ENCODE results near the gene TEX2.
A peak's percentile ranks its signal among the peaks of the same experiment; 100 is the strongest.

TEX2 gene

DNA sequence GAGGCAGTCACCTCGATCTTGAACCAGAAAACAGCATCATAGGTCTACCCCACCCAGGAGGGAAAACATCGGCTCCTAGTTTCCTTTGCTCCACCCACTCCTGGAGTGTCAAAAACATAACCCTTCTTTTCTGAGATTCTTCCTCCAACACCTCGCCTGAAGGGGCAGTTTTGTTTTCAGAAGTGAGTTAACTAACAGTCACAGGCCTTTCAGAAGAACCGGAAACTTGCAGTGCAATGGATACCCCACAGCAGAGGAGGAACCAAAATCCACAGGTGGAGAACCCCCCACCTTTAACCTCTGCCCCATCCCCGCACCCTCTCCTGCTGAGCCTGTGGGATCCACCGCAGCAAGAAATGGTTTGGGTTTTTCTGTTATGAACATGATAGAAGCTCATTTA is 7.8 kb upstream of the TEX2 start:
- DNase-seq (ENCODE audit: low read depth, low spot score), result no peak
- in situ Hi-C loops (cut with HindIII; ENCODE audit: low sequenced_read_pairs), result no loop called here
- TF ChIP-seq, protein P1, sequence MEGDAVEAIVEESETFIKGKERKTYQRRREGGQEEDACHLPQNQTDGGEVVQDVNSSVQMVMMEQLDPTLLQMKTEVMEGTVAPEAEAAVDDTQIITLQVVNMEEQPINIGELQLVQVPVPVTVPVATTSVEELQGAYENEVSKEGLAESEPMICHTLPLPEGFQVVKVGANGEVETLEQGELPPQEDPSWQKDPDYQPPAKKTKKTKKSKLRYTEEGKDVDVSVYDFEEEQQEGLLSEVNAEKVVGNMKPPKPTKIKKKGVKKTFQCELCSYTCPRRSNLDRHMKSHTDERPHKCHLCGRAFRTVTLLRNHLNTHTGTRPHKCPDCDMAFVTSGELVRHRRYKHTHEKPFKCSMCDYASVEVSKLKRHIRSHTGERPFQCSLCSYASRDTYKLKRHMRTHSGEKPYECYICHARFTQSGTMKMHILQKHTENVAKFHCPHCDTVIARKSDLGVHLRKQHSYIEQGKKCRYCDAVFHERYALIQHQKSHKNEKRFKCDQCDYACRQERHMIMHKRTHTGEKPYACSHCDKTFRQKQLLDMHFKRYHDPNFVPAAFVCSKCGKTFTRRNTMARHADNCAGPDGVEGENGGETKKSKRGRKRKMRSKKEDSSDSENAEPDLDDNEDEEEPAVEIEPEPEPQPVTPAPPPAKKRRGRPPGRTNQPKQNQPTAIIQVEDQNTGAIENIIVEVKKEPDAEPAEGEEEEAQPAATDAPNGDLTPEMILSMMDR (IDR thresholded peaks at IDR 0.05; ENCODE audit: low read depth, low read length), result no peak
- no peak overlapping the region for H3K4me3 ChIP-seq (ENCODE audit: low read depth, low read length)

- in situ Hi-C loops (cut with HindIII; ENCODE audit: low sequenced_read_pairs), result no loop called here
- H3K4me3 ChIP-seq (ENCODE audit: low read depth, low read length), result no peak overlapping the region
- DNase-seq (ENCODE audit: low read depth, low spot score), result no peak
- TF ChIP-seq, protein P1 (IDR thresholded peaks at IDR 0.05; ENCODE audit: low read depth, low read length), result no peak
These were observed 6.9 kb upstream of the TEX2 start for GRCh38 chr17:64269687-64270649.

GRCh38 chr17:64264891-64265290 is 1.8 kb upstream of the TEX2 start:
- in situ Hi-C loops (cut with HindIII; ENCODE audit: low sequenced_read_pairs), result no loop called here
- DNase-seq (ENCODE audit: low read depth, low spot score), result no peak
- TF ChIP-seq, protein P1 (IDR thresholded peaks at IDR 0.05; ENCODE audit: low read depth, low read length), result no peak
- H3K4me3 ChIP-seq (ENCODE audit: low read depth, low read length), result no peak overlapping the region

- in situ Hi-C loops (cut with HindIII; ENCODE audit: low sequenced_read_pairs), result no loop called here
These were observed 661 bp downstream of the TEX2 start for GRCh38 chr17:64262198-64262999.

DNA sequence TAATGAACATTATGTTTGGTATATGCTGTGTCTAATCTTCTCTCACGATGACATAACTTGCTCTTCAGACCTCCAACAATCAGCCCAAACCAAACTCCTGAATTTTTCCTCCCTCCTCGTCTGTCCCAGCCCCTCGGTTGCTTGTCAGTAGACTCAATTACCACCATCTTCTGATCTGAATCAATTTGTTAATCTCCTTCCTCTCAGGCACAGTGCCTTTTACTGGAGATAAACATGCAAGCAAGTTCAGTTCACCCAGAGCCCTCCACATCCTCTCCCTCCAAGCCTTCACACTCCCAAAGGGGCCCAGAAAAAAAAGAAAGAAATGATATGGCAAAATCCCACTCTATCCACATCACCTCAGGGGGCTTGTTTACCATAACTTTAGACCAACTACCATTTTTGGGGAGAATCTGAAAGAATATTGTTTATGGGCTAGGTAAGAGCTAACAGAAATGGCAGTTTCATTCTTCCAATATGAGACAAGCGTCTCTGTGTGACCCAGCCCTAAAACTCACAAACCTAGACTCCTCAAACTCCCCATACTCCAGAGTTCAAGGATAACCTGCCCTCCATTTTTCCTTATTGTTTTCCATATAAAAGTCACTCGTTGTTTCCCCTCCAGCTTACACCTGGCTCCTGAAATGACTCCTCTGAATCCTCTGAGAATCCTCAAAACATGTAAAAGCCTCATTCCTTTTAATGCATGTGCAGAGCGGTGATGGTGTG is 1.5 kb downstream of the TEX2 start:
- DNase-seq (ENCODE audit: low read depth, low spot score), result no peak
- TF ChIP-seq, protein P1 (IDR thresholded peaks at IDR 0.05; ENCODE audit: low read depth, low read length), result no peak
- in situ Hi-C loops (cut with HindIII; ENCODE audit: low sequenced_read_pairs), result no loop called here
- H3K4me3 ChIP-seq (ENCODE audit: low read depth, low read length), result peak overlapping the region; percentile 68

More at GRCh38 chr17:64262198-64262999, 661 bp downstream of the TEX2 start:
- DNase-seq (ENCODE audit: low read depth, low spot score), result peak; percentile 19
- H3K4me3 ChIP-seq (ENCODE audit: low read depth, low read length), result peak overlapping the region; percentile 68
- TF ChIP-seq, protein P1 (IDR thresholded peaks at IDR 0.05; ENCODE audit: low read depth, low read length), result no peak

- in situ Hi-C loops (cut with HindIII; ENCODE audit: low sequenced_read_pairs), result no loop called here
- TF ChIP-seq, protein P1 (IDR thresholded peaks at IDR 0.05; ENCODE audit: low read depth, low read length), result no peak
- DNase-seq (ENCODE audit: low read depth, low spot score), result no peak
These were observed 2.2 kb downstream of the TEX2 start for GRCh38 chr17:64260886-64261285.

More at GRCh38 chr17:64260886-64261285, 2.2 kb downstream of the TEX2 start:
- H3K4me3 ChIP-seq (ENCODE audit: low read depth, low read length), result no peak overlapping the region

Measured in astrocyte of the spinal cord (primary cell).